IMR-90 (cell line): ENCODE results near the gene SLC25A28. TPM values are rescaled to one million over a fixed set of nuclear protein-coding genes. Genes with fewer than 3 reads are reported as not detected.

Source experiments
- ATAC-seq: fragments of 200-7000 bp; cut with Tn5 transposase; 2 replicates; pipeline ENCODE4 v1.9.1; 2020; ENCODE audit warnings: low read depth, mild to moderate bottlenecking, moderate library complexity
- BruUV-seq: library from RNA; stranded (reverse); fragments of 400-500 nt; replicated peaks from 2 replicates; lab custom pipeline; 2021; lab: Mats Ljungman, UMichigan
- CTCF ChIA-PET: fragments of 300-600 bp; formaldehyde crosslinking; extraction: SDS; loops from one replicate; lab custom pipeline; 2021; ENCODE audit warnings: antibody characterized with exemption; lab: Yijun Ruan, JAX
- POLR2A ChIA-PET: fragments of 300-600 bp; sonication (Branson Sonifier 250); formaldehyde crosslinking; loops from one replicate; lab custom pipeline; 2022; ENCODE audit warnings: antibody characterized with exemption; ENCODE audit not compliant: unreplicated experiment; lab: Charles Lee
- DNase-seq: peaks from one replicate; pipeline ENCODE4 v3.0.0; 2013
- H2AFZ ChIP-seq: replicated peaks from 2 replicates; pipeline ENCODE3; 2013; ENCODE audit warnings: low read length, mild to moderate bottlenecking; ENCODE audit not compliant: poor library complexity
- H2AK5ac ChIP-seq: 2 replicates; pipeline ENCODE4 v1.6.1; 2013; ENCODE audit warnings: low read depth, low read length, inconsistent platforms
- H2AK9ac ChIP-seq: replicated peaks from 2 replicates; pipeline ENCODE3; 2013; ENCODE audit warnings: mild to moderate bottlenecking, low read depth, low read length, moderate library complexity; ENCODE audit not compliant: poor library complexity
- H2BK120ac ChIP-seq: 2 replicates; pipeline ENCODE4 v1.6.1; 2013; ENCODE audit warnings: low read depth, low read length, inconsistent platforms
- H2BK15ac ChIP-seq: 3 replicates; pipeline ENCODE4 v1.6.1; 2013; ENCODE audit warnings: low read depth, low read length, inconsistent platforms
- H2BK20ac ChIP-seq: 2 replicates; pipeline ENCODE4 v1.6.1; 2013; ENCODE audit warnings: low read depth, mild to moderate bottlenecking, inconsistent platforms, low read length, moderate library complexity
- H2BK5ac ChIP-seq: 2 replicates; pipeline ENCODE4 v1.6.1; 2013; ENCODE audit warnings: mild to moderate bottlenecking, low read depth, low read length, inconsistent platforms; ENCODE audit not compliant: poor library complexity, severe bottlenecking
- H3K14ac ChIP-seq: replicated peaks from 2 replicates; pipeline ENCODE4 v1.6.1; 2013; ENCODE audit warnings: low read depth, low read length, inconsistent platforms
- H3K18ac ChIP-seq: 2 replicates; pipeline ENCODE4 v1.6.1; 2013; ENCODE audit warnings: low read depth, low read length, control low read depth
- H3K23ac ChIP-seq: 2 replicates; pipeline ENCODE4 v1.6.1; 2013; ENCODE audit warnings: low read depth, low read length, inconsistent platforms
- H3K27ac ChIP-seq: 2 replicates; pipeline ENCODE4 v1.5.1; 2013; ENCODE audit warnings: mild to moderate bottlenecking, control low read depth, low read length; ENCODE audit not compliant: insufficient read depth
- H3K27me3 ChIP-seq: 2 replicates; pipeline ENCODE4 v1.6.1; 2013; ENCODE audit warnings: low read length; ENCODE audit not compliant: control insufficient read depth, insufficient read depth
- H3K36me3 ChIP-seq: 2 replicates; pipeline ENCODE4 v1.6.1; 2013; ENCODE audit warnings: low read length, mixed read lengths; ENCODE audit not compliant: control insufficient read depth, insufficient read depth
- H3K4ac ChIP-seq: 2 replicates; pipeline ENCODE4 v1.6.1; 2013; ENCODE audit warnings: low read depth, low read length, inconsistent platforms
- H3K4me1 ChIP-seq: 2 replicates; pipeline ENCODE4 v1.6.1; 2013; ENCODE audit warnings: low read length, mixed read lengths; ENCODE audit not compliant: control insufficient read depth, insufficient read depth
- H3K4me2 ChIP-seq: 2 replicates; pipeline ENCODE4 v1.6.1; 2013; ENCODE audit warnings: low read depth, mild to moderate bottlenecking, control low read depth, low read length, moderate library complexity
- H3K4me3 ChIP-seq: 2 replicates; pipeline ENCODE4 v1.5.1; 2013; ENCODE audit warnings: low read depth, mild to moderate bottlenecking, control low read depth, low read length, moderate library complexity; ENCODE audit not compliant: insufficient read depth
- H3K56ac ChIP-seq: 2 replicates; pipeline ENCODE4 v1.6.1; 2013; ENCODE audit warnings: low read length, inconsistent platforms; ENCODE audit not compliant: insufficient read depth; ENCODE audit errors: extremely low read depth
- H3K79me1 ChIP-seq, 2 experiments: 2 replicates each; pipeline ENCODE4 v1.6.1; 2013; ENCODE audit warnings: low read length in 2 of 2, inconsistent platforms in 1 of 2, low read depth in 1 of 2
- H3K9ac ChIP-seq: 2 replicates; pipeline ENCODE4 v1.6.1; 2013; ENCODE audit warnings: low read depth, low read length, control low read depth
- H3K9me1 ChIP-seq: 2 replicates; pipeline ENCODE4 v1.6.1; 2013; ENCODE audit warnings: low read length, inconsistent platforms; ENCODE audit not compliant: insufficient read depth
- H3K9me3 ChIP-seq: 2 replicates; pipeline ENCODE4 v1.6.1; 2013; ENCODE audit warnings: low read length; ENCODE audit not compliant: control insufficient read depth, insufficient read depth
- H4K20me1 ChIP-seq: 2 replicates; pipeline ENCODE4 v1.6.1; 2013; ENCODE audit warnings: low read length, inconsistent platforms; ENCODE audit not compliant: insufficient read depth
- H4K5ac ChIP-seq: 2 replicates; pipeline ENCODE4 v1.6.1; 2013; ENCODE audit warnings: mild to moderate bottlenecking, low read depth, low read length, control low read depth
- H4K8ac ChIP-seq, 2 experiments: 2 replicates each; pipeline ENCODE4 v1.6.1; 2013; ENCODE audit warnings: low read depth in 2 of 2, low read length in 2 of 2, control low read depth in 1 of 2, inconsistent platforms in 1 of 2
- H4K91ac ChIP-seq: 2 replicates; pipeline ENCODE4 v1.6.1; 2013; ENCODE audit warnings: low read depth, low read length, inconsistent platforms; ENCODE audit not compliant: insufficient read depth
- CEBPB ChIP-seq: IDR thresholded peaks from 2 replicates; pipeline ENCODE4 v1.6.1; 2012; ENCODE audit warnings: low read depth, low read length, improper control_type of control experiment
- CHD1 ChIP-seq: IDR thresholded peaks from 2 replicates; pipeline ENCODE4 v1.6.1; 2012; ENCODE audit warnings: low read depth, low read length, improper control_type of control experiment
- CTCF ChIP-seq: conservative IDR thresholded peaks from 2 replicates; pipeline ENCODE4 v1.5.1; 2012; ENCODE audit warnings: mild to moderate bottlenecking, low read depth, low read length, improper control_type of control experiment
- ELK1 ChIP-seq: fragments of 150-350 bp; IDR thresholded peaks from 2 replicates; pipeline ENCODE4 v1.6.1; 2016; ENCODE audit warnings: low read depth, mild to moderate bottlenecking, low read length, moderate library complexity, borderline replicate concordance
- FOS ChIP-seq: fragments of 150-350 bp; IDR thresholded peaks from 2 replicates; pipeline ENCODE4 v1.6.1; 2016; ENCODE audit warnings: low read depth, low read length
- MXI1 ChIP-seq: IDR thresholded peaks from 2 replicates; pipeline ENCODE4 v1.6.1; 2012; ENCODE audit warnings: low read depth, mild to moderate bottlenecking, low read length, moderate library complexity, borderline replicate concordance
- NFE2L2 ChIP-seq: fragments of 150-350 bp; IDR thresholded peaks from 2 replicates; pipeline ENCODE4 v1.6.1; 2016; ENCODE audit warnings: low read depth, mild to moderate bottlenecking, low read length
- POLR2A ChIP-seq: IDR thresholded peaks from 2 replicates; pipeline ENCODE4 v1.6.1; 2012; ENCODE audit warnings: mild to moderate bottlenecking, low read depth, low read length
- RAD21 ChIP-seq: IDR thresholded peaks from 2 replicates; pipeline ENCODE4 v1.6.1; 2012; ENCODE audit warnings: low read length, improper control_type of control experiment
- RCOR1 ChIP-seq: IDR thresholded peaks from 2 replicates; pipeline ENCODE4 v1.6.1; 2012; ENCODE audit warnings: mild to moderate bottlenecking, low read length, improper control_type of control experiment; ENCODE audit not compliant: insufficient replicate concordance
- RFX5 ChIP-seq: IDR thresholded peaks from 2 replicates; pipeline ENCODE4 v1.8.0; 2012; ENCODE audit warnings: low read depth, mild to moderate bottlenecking, low read length, moderate library complexity
- SMC3 ChIP-seq: fragments of 150-350 bp; IDR thresholded peaks from 2 replicates; pipeline ENCODE4 v1.6.1; 2016; ENCODE audit warnings: low read depth, mild to moderate bottlenecking, antibody characterized with exemption, low read length, moderate library complexity
- USF2 ChIP-seq: fragments of 150-350 bp; IDR thresholded peaks from 2 replicates; pipeline ENCODE4 v1.6.1; 2017; ENCODE audit warnings: mild to moderate bottlenecking, antibody characterized with exemption, low read length, low read depth
- WGBS, 2 experiments: methylation state at CpG; one replicate each; pipeline versions ENCODE4 v1.1.5 to v1.1.7; 2013; ENCODE audit warnings: missing lambda C conversion rate in 2 of 2; ENCODE audit not compliant: insufficient read length in 1 of 2; ENCODE audit errors: extremely low coverage in 2 of 2; 5-methylcytosine and 5-hydroxymethylcytosine counted together
- dilution Hi-C: fragments of 300-500 bp; cut with HindIII; formaldehyde crosslinking; loops from one replicate; pipeline ENCODE4 v1.14.3; 2018; ENCODE audit warnings: low sequenced_read_pairs; ENCODE audit not compliant: unreplicated experiment
- in situ Hi-C: fragments of 300-500 bp; cut with MboI; formaldehyde crosslinking; loops from 3 replicates; pipeline ENCODE4 v1.14.3; 2019; ENCODE audit warnings: low sequenced_read_pairs, inconsistent platforms, mixed read lengths
- intact Hi-C: fragments of 100-400 bp; cut with micrococcal nuclease; formaldehyde crosslinking; loops from 2 replicates; pipeline ENCODE4 v1.10.0; 2022
- polyA plus RNA-seq, 3 experiments: library from polyadenylated mRNA; depleted of rRNA; stranded (reverse); fragments of >200 nt; gene quantifications; 2 replicates each; pipeline ENCODE4 v1.2.3, GENCODE V29; 2012; ENCODE audit warnings: low replicate concordance in 1 of 3
- total RNA-seq: library from RNA; depleted of rRNA; stranded (reverse); fragments of >200 nt; gene quantifications from 2 replicates; pipeline ENCODE4 v1.2.3, GENCODE V29; 2012

SLC25A28 gene
- total and polyA plus RNA-seq, 2 of the 4 experiments (the other 2 are of a cell fraction): 13.1 to 29.8 TPM

- Histone ChIP-seq H2AK5ac (peak within 1 kb of the TSS; percentile 68), H2AFZ (peak within 1 kb of the TSS; percentile 94), H2BK20ac (no peak within 1 kb of the TSS), H3K4ac (peak within 1 kb of the TSS; percentile 89), H3K23ac (peak within 1 kb of the TSS; percentile 89), H3K36me3 (peaks cover 3% of the 10 kb centered on the region), H3K79me1 (peaks cover 16 to 34% of the 10 kb centered on the region in 2 experiments), H3K14ac (peak within 1 kb of the TSS; percentile 77), H2BK15ac (peak within 1 kb of the TSS; percentile 19; the same call in 1 of the 3 replicates), H3K9ac (peak within 1 kb of the TSS; percentile 91), H3K4me1 (peaks cover 5% of the 10 kb centered on the region; the same call in 1 of the 2 replicates), H3K4me3 (peak within 1 kb of the TSS; percentile 79), H2BK5ac (peak within 1 kb of the TSS; percentile 47), H3K4me2 (peak within 1 kb of the TSS; percentile 97), H3K9me1 (peaks cover 13% of the 10 kb centered on the region; the same call in 1 of the 2 replicates), H4K5ac (peak within 1 kb of the TSS; percentile 76), H2BK120ac (peak within 1 kb of the TSS; percentile 17; the same call in 1 of the 2 replicates), H3K9me3 (no peaks in the 10 kb centered on the region), H3K27me3 (no peaks in the 10 kb centered on the region), H3K27ac (peak within 1 kb of the TSS; percentile 69), H4K91ac (peak within 1 kb of the TSS; percentile 65; the same call in 1 of the 2 replicates), H2AK9ac (peak within 1 kb of the TSS; percentile 89), H3K18ac (peak within 1 kb of the TSS; percentile 60), H4K8ac (peak within 1 kb of the TSS; percentile 84 to 90), H4K20me1 (no peaks in the 10 kb centered on the region), H3K56ac (peak within 1 kb of the TSS; percentile 58)
- dilution Hi-C loops (no loop called here), intact Hi-C loops (loop anchor here (1.0 kb wide), 1 partner anchor 28 kb away; no protein-coding TSS in a partner anchor), in situ Hi-C loops (no loop called here)
- POLR2A ChIA-PET: interaction anchor here (0.5 to 0.6 kb wide), 3 partner anchors 12 to 54 kb away, joined by 3 to 4 read pairs (median 4); no protein-coding TSS in a partner anchor
- DNase-seq (peak; percentile 95), ATAC-seq (peak; percentile 99)
- BruUV-seq: no TSS peak
- WGBS, 2 experiments: 0% methylated on average over 13 of the region's 71 CpGs; no CpG with 5 or more reads in 1 of the 2 experiments
- CTCF ChIA-PET: interaction anchor here (0.7 to 0.8 kb wide), 2 partner anchors 14 to 51 kb away, joined by 3 read pairs; no protein-coding TSS in a partner anchor
- no peak for TF ChIP-seq ELK1
- peak; percentile 88 for TF ChIP-seq MXI1
- TF ChIP-seq RCOR1: no peak
- no peak for TF ChIP-seq RAD21
- TF ChIP-seq NFE2L2: no peak
- no peak for TF ChIP-seq RFX5
- TF ChIP-seq FOS: no peak; the same call in 1 of the 2 replicates
- TF ChIP-seq CTCF: 0 out of 2 replicates have a peak, but pooled peaks have one; percentile 8
- TF ChIP-seq CHD1: no peak
- TF ChIP-seq USF2: peak; percentile 42; the same call in 1 of the 2 replicates
- TF ChIP-seq CEBPB: no peak
- TF ChIP-seq SMC3: no peak
- peak; percentile 88 for TF ChIP-seq POLR2A
Measured at GRCh38 chr10:99659031-99659867, 39.0 kb upstream of the SLC25A28 start, which contains the start of gene ENTPD7. TSS of gene ENTPD7 (plus strand) at chr10:99659509. CDS start at chr10:99659957, 448 bp downstream.
